Large intestine (tissue), 3 donors: ENCODE measurements around the gene ACYP2. TPM values are rescaled to one million over a fixed set of nuclear protein-coding genes. Genes with fewer than 3 reads are reported as not detected.
"Not testable (repeated sequence)": the region's sequence is repeated elsewhere in the genome, so short reads cannot be mapped to it uniquely, and the experiment has no call there.

ENCODE experiments used
- DNase-seq, 2 donors: peaks; one replicate each; pipeline versions ENCODE4 v3.0.0 to v3.0.0-alpha.2; 2013
- H3K27ac ChIP-seq: one replicate; pipeline ENCODE4 v1.5.1; 2013; ENCODE audit warnings: low read length
- H3K27me3 ChIP-seq: 2 replicates; pipeline ENCODE4 v1.6.1; 2013; ENCODE audit warnings: low read length; ENCODE audit not compliant: control insufficient read depth, insufficient read depth
- H3K36me3 ChIP-seq: 2 replicates; pipeline ENCODE4 v1.6.1; 2013; ENCODE audit warnings: low read length; ENCODE audit not compliant: control insufficient read depth, insufficient read depth
- H3K4me1 ChIP-seq: one replicate; pipeline ENCODE4 v1.6.1; 2013; ENCODE audit warnings: low read length; ENCODE audit not compliant: control insufficient read depth, insufficient read depth
- H3K4me3 ChIP-seq: one replicate; pipeline ENCODE4 v1.5.1; 2013; ENCODE audit warnings: low read length
- H3K9me3 ChIP-seq: one replicate; pipeline ENCODE4 v1.6.1; 2013; ENCODE audit warnings: mild to moderate bottlenecking, low read depth, low read length, moderate library complexity; ENCODE audit not compliant: control insufficient read depth
- WGBS: methylation state at CpG from one replicate; pipeline ENCODE4 v1.1.5; 2013; ENCODE audit warnings: low lambda C conversion rate; ENCODE audit not compliant: insufficient coverage; 5-methylcytosine and 5-hydroxymethylcytosine counted together
- polyA plus RNA-seq: library from polyadenylated mRNA; unstranded; fragments of 120-200 nt; gene quantifications from one replicate; pipeline ENCODE4 v1.2.1, GENCODE V29; 2013

The ACYP2 gene
- polyA plus RNA-seq, 1 donor, result 13.5 TPM

GRCh38 chr2:54290356-54291025 is 175.1 kb downstream of the ACYP2 start:
- peaks cover 5% of the 10 kb centered on the region for H3K27me3 ChIP-seq
- H3K4me1 ChIP-seq, result peaks cover 3% of the 10 kb centered on the region
- no peak overlapping the region for H3K27ac ChIP-seq
- WGBS, result 86% methylated on average over 6 of the region's 9 CpGs
- DNase-seq, result no peak
- peaks cover 3% of the 10 kb centered on the region for H3K9me3 ChIP-seq
- no peak overlapping the region for H3K4me3 ChIP-seq
- no peaks in the 10 kb centered on the region for H3K36me3 ChIP-seq

- not testable (repeated sequence) for H3K27me3 ChIP-seq, H3K27ac ChIP-seq, H3K36me3 ChIP-seq, H3K4me3 ChIP-seq, DNase-seq, H3K4me1 ChIP-seq, H3K9me3 ChIP-seq
- no CpG with 5 or more reads among the region's 2 CpGs for WGBS
These were observed 179.2 kb downstream of the ACYP2 start for GRCh38 chr2:54294665-54295064.

GRCh38 chr2:54295911-54296310 is 180.5 kb downstream of the ACYP2 start:
- Histone ChIP-seq H3K36me3 (no peaks in the 10 kb centered on the region), H3K4me1 (no peaks in the 10 kb centered on the region), H3K27me3 (no peaks in the 10 kb centered on the region), H3K4me3 (no peak overlapping the region), H3K9me3 (no peaks in the 10 kb centered on the region), H3K27ac (no peak overlapping the region)
- no CpG with 5 or more reads among the region's 5 CpGs for WGBS
- no peak for DNase-seq

- Histone ChIP-seq H3K4me3 (no peak overlapping the region), H3K27ac (no peak overlapping the region), H3K36me3 (no peaks in the 10 kb centered on the region), H3K27me3 (no peaks in the 10 kb centered on the region), H3K4me1 (no peaks in the 10 kb centered on the region), H3K9me3 (no peaks in the 10 kb centered on the region)
- no peak for DNase-seq
- WGBS, result no CpG with 5 or more reads among the region's 5 CpGs
These were observed 183.1 kb downstream of the ACYP2 start for GRCh38 chr2:54298514-54298913.

GRCh38 chr2:54303631-54304030 is 188.2 kb downstream of the ACYP2 start:
- no peak overlapping the region for H3K27ac ChIP-seq
- no peaks in the 10 kb centered on the region for H3K36me3 ChIP-seq
- DNase-seq, result no peak
- H3K9me3 ChIP-seq, result no peaks in the 10 kb centered on the region
- H3K27me3 ChIP-seq, result no peaks in the 10 kb centered on the region
- no peaks in the 10 kb centered on the region for H3K4me1 ChIP-seq
- H3K4me3 ChIP-seq, result no peak overlapping the region

DNA sequence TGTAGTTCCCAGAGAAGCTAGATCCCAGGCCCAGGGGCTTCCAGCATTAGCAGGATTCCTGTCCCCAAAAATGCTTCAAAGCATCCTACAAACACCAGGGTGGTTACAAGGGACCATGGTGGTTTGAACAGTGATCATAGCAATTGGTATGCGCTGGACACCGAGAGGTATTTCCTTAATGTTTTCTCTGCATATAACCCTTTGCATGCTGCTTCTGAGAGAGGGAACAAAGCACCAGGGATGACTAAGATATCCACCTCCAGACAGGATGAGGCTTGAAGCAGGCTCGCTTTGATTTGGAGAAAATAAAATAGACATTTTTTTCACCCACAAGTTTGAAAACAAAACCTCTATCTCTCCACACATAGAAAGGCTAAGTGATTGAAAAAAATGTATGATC is 191.1 kb downstream of the ACYP2 start:
- WGBS, result 60% methylated on average over 1 of the region's 3 CpGs
- H3K36me3 ChIP-seq, result no peaks in the 10 kb centered on the region
- H3K4me1 ChIP-seq, result no peaks in the 10 kb centered on the region
- H3K4me3 ChIP-seq, result no peak overlapping the region
- DNase-seq, result no peak
- H3K9me3 ChIP-seq, result no peaks in the 10 kb centered on the region
- H3K27ac ChIP-seq, result no peak overlapping the region
- no peaks in the 10 kb centered on the region for H3K27me3 ChIP-seq

DNA sequence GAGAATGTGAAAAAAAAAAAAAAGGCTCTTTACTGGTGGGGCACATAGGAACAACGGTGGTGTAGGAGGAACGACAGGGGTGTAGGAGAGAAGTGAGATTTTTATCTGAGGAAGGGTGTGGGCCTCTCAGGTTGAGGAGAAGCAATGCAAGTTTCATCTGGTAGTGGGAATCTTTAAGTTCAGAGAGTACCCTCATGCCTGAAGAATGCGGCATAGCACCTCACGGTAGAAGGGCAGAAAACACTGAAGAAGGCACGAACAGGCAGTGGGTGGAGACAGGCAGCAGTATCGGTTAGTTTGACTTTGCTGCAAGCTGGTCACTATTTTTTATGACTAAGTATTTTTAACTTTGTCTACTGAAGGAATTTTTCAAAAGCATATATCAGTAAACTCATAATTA is 192.8 kb downstream of the ACYP2 start:
- no peak overlapping the region for H3K27ac ChIP-seq
- H3K9me3 ChIP-seq, result no peaks in the 10 kb centered on the region
- no peaks in the 10 kb centered on the region for H3K36me3 ChIP-seq
- H3K27me3 ChIP-seq, result no peaks in the 10 kb centered on the region
- no peaks in the 10 kb centered on the region for H3K4me1 ChIP-seq
- no peak overlapping the region for H3K4me3 ChIP-seq
- WGBS, result no CpG with 5 or more reads among the region's 6 CpGs
- DNase-seq, result no peak

DNA sequence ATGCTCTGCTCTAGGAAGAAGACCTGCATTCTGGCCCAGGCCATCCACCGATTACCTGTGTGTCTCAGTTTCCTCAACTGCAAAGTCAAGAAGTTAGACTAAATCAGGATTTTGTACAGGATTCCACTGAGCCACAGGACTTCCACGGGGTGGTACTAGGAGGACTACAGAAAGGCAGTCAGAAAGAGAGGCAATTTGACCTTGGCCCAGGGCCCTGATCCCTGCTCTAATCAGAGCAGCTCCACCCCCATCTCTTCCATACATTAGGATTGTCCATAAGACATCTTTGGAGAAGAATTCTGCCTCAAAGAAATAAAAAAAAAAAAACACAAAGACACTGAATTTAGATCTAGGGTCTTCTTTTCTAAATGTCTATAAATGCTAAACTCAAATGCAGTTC is 193.4 kb downstream of the ACYP2 start:
- no peak for DNase-seq
- Histone ChIP-seq H3K4me3 (no peak overlapping the region), H3K9me3 (no peaks in the 10 kb centered on the region), H3K4me1 (no peaks in the 10 kb centered on the region), H3K36me3 (no peaks in the 10 kb centered on the region), H3K27ac (no peak overlapping the region), H3K27me3 (no peaks in the 10 kb centered on the region)
- WGBS, result 20% methylated on average over 1 of the region's 2 CpGs

DNA sequence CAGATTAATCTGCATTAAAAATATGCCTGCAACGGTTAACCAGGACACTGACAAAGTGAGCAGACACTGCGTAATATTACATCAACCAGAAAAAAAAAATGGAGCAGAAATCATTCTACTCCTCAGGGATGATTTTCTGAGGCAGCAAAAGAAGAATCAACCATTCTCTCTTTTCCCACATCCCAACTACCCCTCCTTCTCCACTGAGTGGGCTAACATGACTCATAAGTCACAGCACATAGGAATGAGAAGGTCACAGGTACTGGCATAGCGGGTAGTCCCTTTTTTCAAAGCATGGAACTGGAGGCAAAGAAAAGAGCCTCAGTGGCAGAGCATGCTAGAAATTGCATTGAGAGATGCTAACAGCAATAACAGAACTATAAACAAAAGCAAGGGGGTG is 194.9 kb downstream of the ACYP2 start:
- Histone ChIP-seq H3K4me3 (no peak overlapping the region), H3K9me3 (no peaks in the 10 kb centered on the region), H3K27ac (no peak overlapping the region), H3K4me1 (no peaks in the 10 kb centered on the region), H3K36me3 (no peaks in the 10 kb centered on the region), H3K27me3 (no peaks in the 10 kb centered on the region)
- DNase-seq, result no peak
- WGBS, result 100% methylated on average over 2 of the region's 3 CpGs

GRCh38 chr2:54310961-54311360 is 195.5 kb downstream of the ACYP2 start:
- no peak for DNase-seq
- Histone ChIP-seq H3K36me3 (no peaks in the 10 kb centered on the region), H3K4me3 (no peak overlapping the region), H3K4me1 (no peaks in the 10 kb centered on the region), H3K27ac (no peak overlapping the region), H3K27me3 (no peaks in the 10 kb centered on the region), H3K9me3 (no peaks in the 10 kb centered on the region)
- WGBS, result 78% methylated on average over 2 of the region's 2 CpGs

DNA sequence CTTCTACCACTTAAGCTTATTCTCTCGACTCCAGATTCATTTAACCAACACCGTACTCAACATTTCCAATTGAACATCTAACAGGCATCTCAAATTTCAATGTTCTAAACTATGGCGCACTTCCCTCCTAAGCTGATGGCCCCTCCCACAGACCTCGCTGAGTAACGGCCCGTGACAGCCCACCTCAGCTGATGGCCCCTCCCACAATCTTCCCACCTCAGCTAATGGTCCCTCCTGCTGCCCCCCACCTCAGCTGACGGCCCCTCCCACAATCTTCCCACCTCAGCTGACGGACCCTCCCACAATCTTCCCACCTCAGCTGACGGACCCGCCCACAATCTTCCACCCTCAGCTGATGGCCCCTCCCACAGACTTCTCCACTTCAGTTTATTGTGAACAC is 197.7 kb downstream of the ACYP2 start:
- Histone ChIP-seq H3K27ac (no peak overlapping the region), H3K4me1 (no peaks in the 10 kb centered on the region), H3K36me3 (no peaks in the 10 kb centered on the region), H3K9me3 (no peaks in the 10 kb centered on the region), H3K27me3 (no peaks in the 10 kb centered on the region), H3K4me3 (no peak overlapping the region)
- 100% methylated on average over 1 of the region's 10 CpGs for WGBS
- DNase-seq, result no peak
